ENCODE measurements around the gene BAHCC1.
A peak's percentile ranks its signal among the peaks of the same experiment; 100 is the strongest.

The BAHCC1 gene

DNA sequence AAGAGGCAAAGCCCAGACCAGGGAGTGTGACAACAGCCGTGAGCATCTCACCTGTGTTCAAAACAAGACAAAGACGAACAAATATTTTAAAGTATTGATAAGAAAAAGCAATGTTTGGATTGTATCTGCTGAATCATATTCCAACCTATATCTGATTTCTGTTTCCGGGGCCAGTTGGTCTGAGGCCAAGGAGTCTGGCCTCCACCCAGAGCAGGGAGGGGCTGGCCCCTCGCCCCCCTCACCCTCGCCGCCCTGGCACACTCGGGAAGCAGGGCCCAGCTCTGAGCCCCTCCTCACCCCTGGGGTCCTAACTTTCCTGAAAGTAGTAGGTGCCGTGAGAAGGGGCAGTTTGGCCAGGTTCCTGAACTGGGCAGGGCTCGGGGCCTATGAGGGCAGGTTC, 69.3 kb downstream of the BAHCC1 start:
- Histone ChIP-seq H3K23ac (ENCODE audit: low read depth, low read length, poor library complexity) (no peak overlapping the region), H2BK5ac (ENCODE audit: low read length) (no peak overlapping the region), H4K8ac (ENCODE audit: low read depth, low read length) (no peak overlapping the region), H3K36me3 (replicated peaks in 1 of 2; ENCODE audit: control insufficient read depth in 2 of 2, insufficient read depth in 2 of 2, low read length in 2 of 2) (peaks cover 13 to 51% of the 10 kb centered on the region in 2 donors), H3K4me1 (ENCODE audit: control insufficient read depth in 2 of 2, insufficient read depth in 1 of 2, low read depth in 1 of 2, low read length in 2 of 2) (peaks cover 2 to 3% of the 10 kb centered on the region in 2 donors), H2BK12ac (ENCODE audit: low read length) (no peak overlapping the region), H2BK15ac (ENCODE audit: low read length) (no peak overlapping the region), H3K79me1 (ENCODE audit: low read depth, low read length) (peaks cover 3% of the 10 kb centered on the region), H3K14ac (ENCODE audit: low read length) (no peak overlapping the region), H3K9ac (ENCODE audit: low read depth, low read length, poor library complexity) (no peak overlapping the region), H2BK120ac (ENCODE audit: low read depth, low read length) (no peak overlapping the region), H3K27me3 (ENCODE audit: control insufficient read depth in 3 of 3, insufficient read depth in 3 of 3, low read depth in 1 of 3, low read length in 3 of 3) (no peaks in the 10 kb centered on the region), H3K18ac (ENCODE audit: low read length) (no peak overlapping the region), H3K4me3 (ENCODE audit: low read length in 2 of 2) (no peak overlapping the region), H3K4ac (ENCODE audit: low read length) (no peak overlapping the region), H2AFZ (ENCODE audit: low read length) (no peak overlapping the region), H3K4me2 (ENCODE audit: insufficient read depth, low read length, poor library complexity, severe bottlenecking) (no peak overlapping the region), H4K91ac (ENCODE audit: low read depth, low read length, poor library complexity) (no peak overlapping the region), H3K27ac (replicated peaks; ENCODE audit: low read length) (no peak overlapping the region), H2AK5ac (ENCODE audit: low read depth, low read length) (peak overlapping the region; percentile 37), H3K9me3 (replicated peaks in 1 of 2; ENCODE audit: control insufficient read depth in 2 of 2, insufficient read depth in 1 of 2, low read depth in 1 of 2, low read length in 2 of 2) (no peaks in the 10 kb centered on the region)
- DNase-seq (ENCODE audit: low spot score), result no peak
- WGBS, 2 donors (ENCODE audit: extremely low coverage in 2 of 2, insufficient read length in 2 of 2, insufficient replicate concordance in 1 of 2), result no CpG with 5 or more reads among the region's 9 CpGs

DNA sequence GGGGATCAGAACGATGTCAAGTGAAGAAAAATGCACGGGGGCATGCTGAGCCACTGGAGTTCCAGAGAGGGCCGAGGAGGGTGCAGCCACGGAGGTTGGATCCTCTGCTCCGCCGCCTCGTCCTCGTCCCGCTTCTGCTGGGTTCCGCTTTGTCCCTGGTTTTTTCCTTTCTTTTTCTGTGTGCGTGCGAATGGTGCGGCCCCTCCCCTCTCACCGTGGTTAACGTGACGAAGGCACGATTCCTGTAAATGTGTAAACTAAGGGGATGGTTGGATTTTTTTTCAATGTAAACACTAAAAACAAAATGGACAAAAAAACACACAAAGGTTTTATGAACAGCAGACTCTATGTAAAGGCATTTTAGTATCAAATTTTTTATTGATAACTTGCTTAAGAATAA, 70.7 kb downstream of the BAHCC1 start:
- Histone ChIP-seq H3K18ac (ENCODE audit: low read length) (no peak overlapping the region), H4K91ac (ENCODE audit: low read depth, low read length, poor library complexity) (no peak overlapping the region)
- no CpG with 5 or more reads among the region's 17 CpGs for WGBS, 2 donors (ENCODE audit: extremely low coverage in 2 of 2, insufficient read length in 2 of 2, insufficient replicate concordance in 1 of 2)

DNA sequence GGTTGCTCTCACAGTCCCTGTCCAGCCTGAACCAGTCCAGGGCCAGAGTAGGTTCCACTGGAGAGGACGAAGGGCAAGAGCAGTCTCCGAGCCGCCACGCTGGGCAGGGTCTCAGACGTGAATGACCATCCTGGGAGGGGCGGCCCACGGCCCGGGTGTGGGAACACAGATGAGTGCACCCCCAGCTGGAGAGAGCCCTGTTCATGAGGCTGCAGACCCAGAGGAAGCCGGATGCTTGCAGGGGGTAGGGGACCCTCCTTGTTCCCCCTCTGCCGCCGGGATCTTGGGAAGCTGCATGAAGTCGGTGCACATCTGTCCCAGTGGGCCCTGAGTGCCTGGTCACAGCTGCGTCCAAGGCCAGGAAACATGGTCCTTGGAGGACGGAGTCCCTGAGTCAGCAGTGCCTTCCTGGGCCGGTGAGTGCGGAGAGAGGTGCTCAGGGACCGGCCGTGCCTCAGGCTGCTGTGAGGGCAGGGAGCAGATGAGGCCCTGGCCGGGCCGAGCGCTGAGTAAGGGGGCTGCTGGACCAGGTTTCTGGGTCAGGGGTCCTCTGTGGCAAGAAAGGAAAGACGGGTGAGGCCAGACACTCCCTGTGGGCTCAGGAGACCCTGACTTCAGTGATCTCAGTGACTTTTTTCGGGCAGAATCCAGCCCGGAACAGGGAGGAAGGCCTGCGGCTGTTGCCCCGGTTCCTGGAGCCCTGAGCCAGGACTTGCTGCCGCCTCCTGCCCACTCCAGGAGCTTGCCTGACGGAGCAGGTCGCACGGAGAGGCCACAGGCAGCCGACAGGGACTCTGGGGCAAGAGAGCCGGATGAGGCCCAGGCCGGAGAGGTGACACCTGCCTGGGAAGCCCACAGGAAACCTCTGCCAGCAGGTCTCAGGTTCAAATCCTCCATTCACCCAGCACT, 71.6 kb downstream of the BAHCC1 start:
- Histone ChIP-seq H3K4me3 (ENCODE audit: low read length in 2 of 2) (no peak overlapping the region), H4K91ac (ENCODE audit: low read depth, low read length, poor library complexity) (no peak overlapping the region), H3K14ac (ENCODE audit: low read length) (no peak overlapping the region), H3K27ac (replicated peaks; ENCODE audit: low read length) (no peak overlapping the region), H2AFZ (ENCODE audit: low read length) (no peak overlapping the region), H2BK15ac (ENCODE audit: low read length) (peak overlapping the region; percentile 71), H3K4ac (ENCODE audit: low read length) (peak overlapping the region; percentile 95), H3K27me3 (ENCODE audit: control insufficient read depth in 3 of 3, insufficient read depth in 3 of 3, low read depth in 1 of 3, low read length in 3 of 3) (no peaks in the 10 kb centered on the region), H3K9ac (ENCODE audit: low read depth, low read length, poor library complexity) (peak overlapping the region; percentile 60), H3K4me1 (ENCODE audit: control insufficient read depth in 2 of 2, insufficient read depth in 1 of 2, low read depth in 1 of 2, low read length in 2 of 2) (peaks cover 3 to 11% of the 10 kb centered on the region in 2 donors), H3K9me3 (replicated peaks in 1 of 2; ENCODE audit: control insufficient read depth in 2 of 2, insufficient read depth in 1 of 2, low read depth in 1 of 2, low read length in 2 of 2) (no peaks in the 10 kb centered on the region), H2AK5ac (ENCODE audit: low read depth, low read length) (no peak overlapping the region), H2BK120ac (ENCODE audit: low read depth, low read length) (no peak overlapping the region), H3K4me2 (ENCODE audit: insufficient read depth, low read length, poor library complexity, severe bottlenecking) (no peak overlapping the region), H3K18ac (ENCODE audit: low read length) (peak overlapping the region; percentile 76), H4K8ac (ENCODE audit: low read depth, low read length) (no peak overlapping the region), H3K79me1 (ENCODE audit: low read depth, low read length) (peaks cover 3% of the 10 kb centered on the region), H3K36me3 (replicated peaks in 1 of 2; ENCODE audit: control insufficient read depth in 2 of 2, insufficient read depth in 2 of 2, low read length in 2 of 2) (peaks cover 10 to 38% of the 10 kb centered on the region in 2 donors), H2BK12ac (ENCODE audit: low read length) (no peak overlapping the region), H2BK5ac (ENCODE audit: low read length) (no peak overlapping the region), H3K23ac (ENCODE audit: low read depth, low read length, poor library complexity) (peak overlapping the region; percentile 55)
- no CpG with 5 or more reads among the region's 33 CpGs for WGBS, 2 donors (ENCODE audit: extremely low coverage in 2 of 2, insufficient read length in 2 of 2, insufficient replicate concordance in 1 of 2)
- no peak for DNase-seq (ENCODE audit: low spot score)

More for the DNA sequence above, 70.7 kb downstream of the BAHCC1 start:
- peaks cover 3% of the 10 kb centered on the region for H3K79me1 ChIP-seq (ENCODE audit: low read depth, low read length)
- H2AFZ ChIP-seq (ENCODE audit: low read length), result no peak overlapping the region
- H3K4me1 ChIP-seq (ENCODE audit: control insufficient read depth in 2 of 2, insufficient read depth in 1 of 2, low read depth in 1 of 2, low read length in 2 of 2), result peaks cover 3 to 7% of the 10 kb centered on the region in 2 donors
- no peak for DNase-seq (ENCODE audit: low spot score)
- H3K9ac ChIP-seq (ENCODE audit: low read depth, low read length, poor library complexity), result no peak overlapping the region
- H2AK5ac ChIP-seq (ENCODE audit: low read depth, low read length), result no peak overlapping the region
- H2BK12ac ChIP-seq (ENCODE audit: low read length), result no peak overlapping the region
- peaks cover 10 to 45% of the 10 kb centered on the region in 2 donors for H3K36me3 ChIP-seq (replicated peaks in 1 of 2; ENCODE audit: control insufficient read depth in 2 of 2, insufficient read depth in 2 of 2, low read length in 2 of 2)
- H2BK5ac ChIP-seq (ENCODE audit: low read length), result peak overlapping the region; percentile 75
- H2BK120ac ChIP-seq (ENCODE audit: low read depth, low read length), result no peak overlapping the region
- H3K14ac ChIP-seq (ENCODE audit: low read length), result no peak overlapping the region
- H3K4ac ChIP-seq (ENCODE audit: low read length), result no peak overlapping the region
- H3K27me3 ChIP-seq (ENCODE audit: control insufficient read depth in 3 of 3, insufficient read depth in 3 of 3, low read depth in 1 of 3, low read length in 3 of 3), result no peaks in the 10 kb centered on the region
- H2BK15ac ChIP-seq (ENCODE audit: low read length), result no peak overlapping the region
- H3K23ac ChIP-seq (ENCODE audit: low read depth, low read length, poor library complexity), result no peak overlapping the region
- H3K4me2 ChIP-seq (ENCODE audit: insufficient read depth, low read length, poor library complexity, severe bottlenecking), result no peak overlapping the region
- no peak overlapping the region for H3K27ac ChIP-seq (replicated peaks; ENCODE audit: low read length)
- H3K4me3 ChIP-seq (ENCODE audit: low read length in 2 of 2), result no peak overlapping the region
- no peak overlapping the region for H4K8ac ChIP-seq (ENCODE audit: low read depth, low read length)
- no peaks in the 10 kb centered on the region for H3K9me3 ChIP-seq (replicated peaks in 1 of 2; ENCODE audit: control insufficient read depth in 2 of 2, insufficient read depth in 1 of 2, low read depth in 1 of 2, low read length in 2 of 2)

DNA sequence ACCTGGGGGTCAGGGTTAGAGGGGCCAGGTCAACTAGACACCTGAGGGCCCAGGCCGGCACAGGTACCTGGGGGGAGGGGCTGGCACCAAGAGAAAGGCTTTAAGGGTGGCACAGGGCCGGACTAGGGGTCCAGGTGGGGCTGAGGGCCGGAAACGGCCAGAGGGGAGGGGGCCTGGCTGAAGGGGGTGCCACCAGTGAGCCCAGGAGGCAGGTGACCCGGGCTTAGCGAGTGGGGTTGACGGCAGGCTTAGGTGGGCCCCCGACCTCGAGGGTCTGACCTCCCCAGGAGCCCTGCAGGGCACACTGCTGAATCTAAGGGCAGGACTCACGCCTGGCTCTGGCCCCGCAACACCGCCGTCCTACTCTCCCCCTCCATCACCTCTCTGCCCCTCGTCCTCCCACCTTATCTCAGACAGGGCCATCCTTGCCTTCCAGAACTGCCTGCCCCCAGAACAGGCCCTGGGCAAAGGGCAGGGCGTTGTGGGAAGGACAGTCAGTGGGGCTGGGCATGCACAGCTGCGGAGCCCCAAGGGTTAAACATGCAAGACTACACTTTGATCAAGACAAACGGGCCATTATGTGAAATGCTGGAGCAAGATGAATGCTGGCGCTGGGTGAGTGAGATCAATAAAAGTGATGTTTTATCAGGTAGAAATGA, 73.0 kb downstream of the BAHCC1 start:
- no peak overlapping the region for H2BK120ac ChIP-seq (ENCODE audit: low read depth, low read length)
- peak overlapping the region; percentile 64 for H3K18ac ChIP-seq (ENCODE audit: low read length)
- H3K9ac ChIP-seq (ENCODE audit: low read depth, low read length, poor library complexity), result peak overlapping the region; percentile 60
- H2BK12ac ChIP-seq (ENCODE audit: low read length), result peak overlapping the region; percentile 41
- no peak overlapping the region for H3K27ac ChIP-seq (replicated peaks; ENCODE audit: low read length)
- peaks cover 0 to 24% of the 10 kb centered on the region in 2 donors for H3K36me3 ChIP-seq (replicated peaks in 1 of 2; ENCODE audit: control insufficient read depth in 2 of 2, insufficient read depth in 2 of 2, low read length in 2 of 2)
- H2AFZ ChIP-seq (ENCODE audit: low read length), result no peak overlapping the region
- no peak overlapping the region for H3K4ac ChIP-seq (ENCODE audit: low read length)
- WGBS, 2 donors (ENCODE audit: extremely low coverage in 2 of 2, insufficient read length in 2 of 2, insufficient replicate concordance in 1 of 2), result no CpG with 5 or more reads among the region's 18 CpGs
- DNase-seq (ENCODE audit: low spot score), result no peak
- no peak overlapping the region for H3K4me3 ChIP-seq (ENCODE audit: low read length in 2 of 2)
- H3K4me2 ChIP-seq (ENCODE audit: insufficient read depth, low read length, poor library complexity, severe bottlenecking), result no peak overlapping the region
- H3K79me1 ChIP-seq (ENCODE audit: low read depth, low read length), result peaks cover 3% of the 10 kb centered on the region
- H3K23ac ChIP-seq (ENCODE audit: low read depth, low read length, poor library complexity), result peak overlapping the region; percentile 55
- no peak overlapping the region for H2BK15ac ChIP-seq (ENCODE audit: low read length)
- H2BK5ac ChIP-seq (ENCODE audit: low read length), result no peak overlapping the region
- peak overlapping the region; percentile 17 for H4K8ac ChIP-seq (ENCODE audit: low read depth, low read length)
- peak overlapping the region; percentile 70 for H2AK5ac ChIP-seq (ENCODE audit: low read depth, low read length)
- peak overlapping the region; percentile 38 for H3K14ac ChIP-seq (ENCODE audit: low read length)
- H4K91ac ChIP-seq (ENCODE audit: low read depth, low read length, poor library complexity), result no peak overlapping the region
- H3K9me3 ChIP-seq (replicated peaks in 1 of 2; ENCODE audit: control insufficient read depth in 2 of 2, insufficient read depth in 1 of 2, low read depth in 1 of 2, low read length in 2 of 2), result no peaks in the 10 kb centered on the region
- H3K27me3 ChIP-seq (ENCODE audit: control insufficient read depth in 3 of 3, insufficient read depth in 3 of 3, low read depth in 1 of 3, low read length in 3 of 3), result no peaks in the 10 kb centered on the region
- peaks cover 3 to 11% of the 10 kb centered on the region in 2 donors for H3K4me1 ChIP-seq (ENCODE audit: control insufficient read depth in 2 of 2, insufficient read depth in 1 of 2, low read depth in 1 of 2, low read length in 2 of 2)

All from neuronal stem cell (in vitro differentiated cells).